SK-N-SH treated with all-trans-retinoic acid at 6 μM for 48 hours (cell line): ENCODE data around the gene PEX16.

Experiments
- CREB5 ChIP-seq: fragments of 250-450 bp; sonication (Bioruptor Pico); IDR thresholded peaks from 2 replicates; pipeline ENCODE4 v1.5.1; 2020; ENCODE audit warnings: low read depth, mild to moderate bottlenecking, moderate library complexity
- CSDC2 ChIP-seq: fragments of 250-450 bp; sonication (Bioruptor Pico); IDR thresholded peaks from 2 replicates; pipeline ENCODE4 v1.5.0; 2020; ENCODE audit warnings: mild to moderate bottlenecking, moderate library complexity
- CSRNP3 ChIP-seq: fragments of 250-450 bp; sonication (Bioruptor Pico); IDR thresholded peaks from 2 replicates; pipeline ENCODE4 v1.5.1; 2021; ENCODE audit warnings: mild to moderate bottlenecking, moderate library complexity
- ISL1 ChIP-seq: fragments of 250-450 bp; sonication (Bioruptor Pico); IDR thresholded peaks from 2 replicates; pipeline ENCODE4 v2.1.2; 2022; ENCODE audit warnings: mild to moderate bottlenecking, moderate library complexity
- PATZ1 ChIP-seq: fragments of 250-450 bp; sonication (Bioruptor Pico); IDR thresholded peaks from 2 replicates; pipeline ENCODE4 v1.8.0; 2020; ENCODE audit warnings: mild to moderate bottlenecking, moderate library complexity, borderline replicate concordance
- PPARA ChIP-seq: fragments of 250-450 bp; sonication (Bioruptor Pico); IDR thresholded peaks from 2 replicates; pipeline ENCODE4 v1.5.0; 2020; ENCODE audit warnings: mild to moderate bottlenecking, borderline replicate concordance
- TCF4 ChIP-seq: fragments of 250-450 bp; sonication (Bioruptor Pico); IDR thresholded peaks from 2 replicates; pipeline ENCODE4 v1.8.0; 2021; ENCODE audit warnings: mild to moderate bottlenecking, moderate library complexity, borderline replicate concordance
- TOX ChIP-seq: fragments of 250-450 bp; sonication (Bioruptor Pico); IDR thresholded peaks from 2 replicates; pipeline ENCODE4 v1.8.0; 2021; ENCODE audit warnings: mild to moderate bottlenecking, moderate library complexity, borderline replicate concordance
- ZFP3 ChIP-seq: fragments of 250-450 bp; sonication (Bioruptor Pico); IDR thresholded peaks from 2 replicates; pipeline ENCODE4 v1.5.0; 2020; ENCODE audit warnings: mild to moderate bottlenecking, moderate library complexity
- ZNF565 ChIP-seq: fragments of 450-650 bp; formaldehyde crosslinking; conservative IDR thresholded peaks from 2 replicates; pipeline ENCODE4 v1.5.0; 2020; ENCODE audit warnings: low read depth, mild to moderate bottlenecking, moderate library complexity
- ZNF8 ChIP-seq: fragments of 450-650 bp; formaldehyde crosslinking; IDR thresholded peaks from 2 replicates; pipeline ENCODE4 v1.5.0; 2020; ENCODE audit warnings: mild to moderate bottlenecking, moderate library complexity

GRCh38 chr11:45942381-45942780 is 24.7 kb upstream of the PEX16 start:
- TF ChIP-seq PPARA (no peak), ZNF8 (no peak), CSRNP3 (no peak), ZNF565 (no peak), ISL1 (CRISPR knock-in tag) (no peak), CREB5 (no peak), ZFP3 (CRISPR knock-in tag) (no peak), TOX (no peak), TCF4 (no peak), PATZ1 (no peak), CSDC2 (CRISPR knock-in tag) (no peak)
